K562 (cell line): ENCODE data around the gene LIPF.

Source experiments
- MYC ChIP-seq, 2 experiments: fragments of 250-450 bp in 1 of 2; sonication (Bioruptor Pico) in 1 of 2; IDR thresholded peaks; 2 replicates each; pipeline versions ENCODE4 v1.5.1 to v1.6.1; 2012 to 2021; ENCODE audit warnings: low read depth in 2 of 2, borderline replicate concordance in 1 of 2, improper control_type of control experiment in 1 of 2, low read length in 1 of 2, mild to moderate bottlenecking in 1 of 2, moderate library complexity in 1 of 2
- NCOR1 ChIP-seq: fragments of 450-650 bp; IDR thresholded peaks from 2 replicates; pipeline ENCODE4 v1.6.1; 2016; ENCODE audit warnings: mild to moderate bottlenecking, moderate library complexity
- NFIC ChIP-seq: fragments of 450-650 bp; IDR thresholded peaks from 2 replicates; pipeline ENCODE4 v1.6.1; 2017; ENCODE audit warnings: mild to moderate bottlenecking, inconsistent platforms
- SREBF2 ChIP-seq: sonication (generic); formaldehyde crosslinking; IDR thresholded peaks from 2 replicates; pipeline ENCODE4 v1.4.0; 2020; ENCODE audit warnings: mild to moderate bottlenecking, missing genetic modification reagents
- ZNF583 ChIP-seq: fragments of 250-450 bp; sonication (Bioruptor Pico); IDR thresholded peaks from 2 replicates; pipeline ENCODE4 v1.4.0; 2020

DNA sequence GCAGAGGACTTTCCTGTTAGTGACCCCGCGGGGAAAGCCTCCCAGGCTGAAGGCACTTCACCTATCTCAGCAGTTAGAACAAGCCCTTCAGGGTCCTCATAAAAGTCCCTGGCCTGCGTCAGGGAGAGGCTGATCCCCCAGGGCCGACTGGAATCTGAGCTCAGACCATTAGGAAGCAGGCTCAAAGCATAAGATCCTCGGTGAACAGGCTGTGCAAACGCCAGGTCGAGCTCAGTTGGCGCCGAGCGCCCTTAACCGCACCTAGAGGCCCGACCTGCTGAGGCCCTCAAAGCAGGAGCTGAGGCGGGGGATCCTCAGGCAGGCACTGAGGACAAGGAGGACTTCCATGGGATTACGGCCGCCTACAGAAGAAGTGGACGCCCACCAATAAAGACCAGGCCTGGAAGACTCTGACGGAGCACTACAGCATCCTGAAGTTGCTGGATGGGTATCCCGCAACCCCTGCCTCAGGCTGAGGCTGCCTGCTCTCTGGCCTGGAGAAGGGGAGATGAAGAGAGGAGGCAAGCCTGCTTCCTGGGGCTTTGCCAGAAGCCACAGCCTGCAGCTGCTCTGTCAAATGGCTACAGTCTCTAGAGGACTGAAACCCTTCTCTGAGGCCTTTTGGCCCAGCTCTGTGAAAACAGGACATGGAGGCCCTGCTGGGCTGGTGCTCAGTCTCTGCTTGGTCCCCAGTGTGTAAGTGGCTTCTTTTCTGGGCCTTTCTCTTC, 47.8 kb upstream of the LIPF start:
- TF ChIP-seq NCOR1 (no peak), NFIC (no peak), MYC (IDR thresholded peaks at IDR 0.05; ENCODE audit: low read depth, low read length) (no peak), MYC (CRISPR knock-in tag; IDR thresholded peaks at IDR 0.05; ENCODE audit: borderline replicate concordance, low read depth) (no peak), ZNF583 (CRISPR knock-in tag) (no peak), SREBF2 (CRISPR knock-in tag) (no peak)
